ENCODE data around the gene ASF1A.

DNA sequence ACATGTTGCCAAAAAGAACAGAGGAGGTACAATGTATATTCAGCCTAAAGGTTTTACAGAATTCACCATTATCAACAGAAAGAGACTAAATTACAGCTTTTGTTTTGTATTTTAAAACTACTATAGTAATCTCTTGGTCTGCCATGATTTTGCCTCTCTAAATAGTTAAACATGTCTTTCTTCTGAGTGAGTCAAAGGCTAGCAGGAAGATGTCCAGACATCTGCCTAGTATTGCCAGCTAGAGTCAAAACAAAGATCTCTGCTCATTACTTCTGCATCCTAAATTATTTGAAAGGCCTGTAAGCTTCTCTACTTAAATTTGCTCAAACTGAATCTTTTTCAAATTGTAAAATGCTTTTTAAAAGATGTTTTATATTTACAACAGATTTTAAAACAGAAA lies 8.8 kb downstream of the ASF1A start:
- TF ChIP-seq TAF1 (conservative IDR thresholded peaks at IDR 0.05): no peak
- TF ChIP-seq, protein P1, sequence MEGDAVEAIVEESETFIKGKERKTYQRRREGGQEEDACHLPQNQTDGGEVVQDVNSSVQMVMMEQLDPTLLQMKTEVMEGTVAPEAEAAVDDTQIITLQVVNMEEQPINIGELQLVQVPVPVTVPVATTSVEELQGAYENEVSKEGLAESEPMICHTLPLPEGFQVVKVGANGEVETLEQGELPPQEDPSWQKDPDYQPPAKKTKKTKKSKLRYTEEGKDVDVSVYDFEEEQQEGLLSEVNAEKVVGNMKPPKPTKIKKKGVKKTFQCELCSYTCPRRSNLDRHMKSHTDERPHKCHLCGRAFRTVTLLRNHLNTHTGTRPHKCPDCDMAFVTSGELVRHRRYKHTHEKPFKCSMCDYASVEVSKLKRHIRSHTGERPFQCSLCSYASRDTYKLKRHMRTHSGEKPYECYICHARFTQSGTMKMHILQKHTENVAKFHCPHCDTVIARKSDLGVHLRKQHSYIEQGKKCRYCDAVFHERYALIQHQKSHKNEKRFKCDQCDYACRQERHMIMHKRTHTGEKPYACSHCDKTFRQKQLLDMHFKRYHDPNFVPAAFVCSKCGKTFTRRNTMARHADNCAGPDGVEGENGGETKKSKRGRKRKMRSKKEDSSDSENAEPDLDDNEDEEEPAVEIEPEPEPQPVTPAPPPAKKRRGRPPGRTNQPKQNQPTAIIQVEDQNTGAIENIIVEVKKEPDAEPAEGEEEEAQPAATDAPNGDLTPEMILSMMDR (IDR thresholded peaks at IDR 0.05; ENCODE audit: low read depth, low read length, missing input control): no peak
- TF ChIP-seq SP1 (IDR thresholded peaks at IDR 0.05): no peak
- TF ChIP-seq EGR1 (IDR thresholded peaks at IDR 0.05; ENCODE audit: low read depth in 2 of 2): no peak
- TF ChIP-seq, protein P2, sequence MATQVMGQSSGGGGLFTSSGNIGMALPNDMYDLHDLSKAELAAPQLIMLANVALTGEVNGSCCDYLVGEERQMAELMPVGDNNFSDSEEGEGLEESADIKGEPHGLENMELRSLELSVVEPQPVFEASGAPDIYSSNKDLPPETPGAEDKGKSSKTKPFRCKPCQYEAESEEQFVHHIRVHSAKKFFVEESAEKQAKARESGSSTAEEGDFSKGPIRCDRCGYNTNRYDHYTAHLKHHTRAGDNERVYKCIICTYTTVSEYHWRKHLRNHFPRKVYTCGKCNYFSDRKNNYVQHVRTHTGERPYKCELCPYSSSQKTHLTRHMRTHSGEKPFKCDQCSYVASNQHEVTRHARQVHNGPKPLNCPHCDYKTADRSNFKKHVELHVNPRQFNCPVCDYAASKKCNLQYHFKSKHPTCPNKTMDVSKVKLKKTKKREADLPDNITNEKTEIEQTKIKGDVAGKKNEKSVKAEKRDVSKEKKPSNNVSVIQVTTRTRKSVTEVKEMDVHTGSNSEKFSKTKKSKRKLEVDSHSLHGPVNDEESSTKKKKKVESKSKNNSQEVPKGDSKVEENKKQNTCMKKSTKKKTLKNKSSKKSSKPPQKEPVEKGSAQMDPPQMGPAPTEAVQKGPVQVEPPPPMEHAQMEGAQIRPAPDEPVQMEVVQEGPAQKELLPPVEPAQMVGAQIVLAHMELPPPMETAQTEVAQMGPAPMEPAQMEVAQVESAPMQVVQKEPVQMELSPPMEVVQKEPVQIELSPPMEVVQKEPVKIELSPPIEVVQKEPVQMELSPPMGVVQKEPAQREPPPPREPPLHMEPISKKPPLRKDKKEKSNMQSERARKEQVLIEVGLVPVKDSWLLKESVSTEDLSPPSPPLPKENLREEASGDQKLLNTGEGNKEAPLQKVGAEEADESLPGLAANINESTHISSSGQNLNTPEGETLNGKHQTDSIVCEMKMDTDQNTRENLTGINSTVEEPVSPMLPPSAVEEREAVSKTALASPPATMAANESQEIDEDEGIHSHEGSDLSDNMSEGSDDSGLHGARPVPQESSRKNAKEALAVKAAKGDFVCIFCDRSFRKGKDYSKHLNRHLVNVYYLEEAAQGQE (IDR thresholded peaks at IDR 0.05): no peak
- TF ChIP-seq, protein P3, sequence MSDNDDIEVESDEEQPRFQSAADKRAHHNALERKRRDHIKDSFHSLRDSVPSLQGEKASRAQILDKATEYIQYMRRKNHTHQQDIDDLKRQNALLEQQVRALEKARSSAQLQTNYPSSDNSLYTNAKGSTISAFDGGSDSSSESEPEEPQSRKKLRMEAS (IDR thresholded peaks at IDR 0.05): no peak
- TF ChIP-seq, protein P4, sequence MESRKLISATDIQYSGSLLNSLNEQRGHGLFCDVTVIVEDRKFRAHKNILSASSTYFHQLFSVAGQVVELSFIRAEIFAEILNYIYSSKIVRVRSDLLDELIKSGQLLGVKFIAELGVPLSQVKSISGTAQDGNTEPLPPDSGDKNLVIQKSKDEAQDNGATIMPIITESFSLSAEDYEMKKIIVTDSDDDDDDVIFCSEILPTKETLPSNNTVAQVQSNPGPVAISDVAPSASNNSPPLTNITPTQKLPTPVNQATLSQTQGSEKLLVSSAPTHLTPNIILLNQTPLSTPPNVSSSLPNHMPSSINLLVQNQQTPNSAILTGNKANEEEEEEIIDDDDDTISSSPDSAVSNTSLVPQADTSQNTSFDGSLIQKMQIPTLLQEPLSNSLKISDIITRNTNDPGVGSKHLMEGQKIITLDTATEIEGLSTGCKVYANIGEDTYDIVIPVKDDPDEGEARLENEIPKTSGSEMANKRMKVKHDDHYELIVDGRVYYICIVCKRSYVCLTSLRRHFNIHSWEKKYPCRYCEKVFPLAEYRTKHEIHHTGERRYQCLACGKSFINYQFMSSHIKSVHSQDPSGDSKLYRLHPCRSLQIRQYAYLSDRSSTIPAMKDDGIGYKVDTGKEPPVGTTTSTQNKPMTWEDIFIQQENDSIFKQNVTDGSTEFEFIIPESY (IDR thresholded peaks at IDR 0.05): no peak
- TF ChIP-seq RAD21 (IDR thresholded peaks at IDR 0.05): no peak
- no peak for TF ChIP-seq FOXA1 (IDR thresholded peaks at IDR 0.05)
- TF ChIP-seq, protein P5, sequence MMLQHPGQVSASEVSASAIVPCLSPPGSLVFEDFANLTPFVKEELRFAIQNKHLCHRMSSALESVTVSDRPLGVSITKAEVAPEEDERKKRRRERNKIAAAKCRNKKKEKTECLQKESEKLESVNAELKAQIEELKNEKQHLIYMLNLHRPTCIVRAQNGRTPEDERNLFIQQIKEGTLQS (IDR thresholded peaks at IDR 0.05): no peak
- no peak for TF ChIP-seq JUND (IDR thresholded peaks at IDR 0.05)
- no peak for TF ChIP-seq RXRA (IDR thresholded peaks at IDR 0.05)
- no peak for TF ChIP-seq YY1 (IDR thresholded peaks at IDR 0.05)
- TF ChIP-seq GABPA (IDR thresholded peaks at IDR 0.05 in 1 of 2, conservative IDR thresholded peaks at IDR 0.05 in 1 of 2): no peak
